Measurements from ENCODE around the gene TEAD1. TPM values are rescaled to one million over a fixed set of nuclear protein-coding genes. Genes with fewer than 3 reads are reported as not detected.

The TEAD1 gene
- total RNA-seq, 1 donor from 2014 or later: 88.1 TPM

GRCh38 chr11:12914400-12914912 lies 240.2 kb downstream of the TEAD1 start:
- Histone ChIP-seq H3K4me3 (ENCODE audit: low read depth, low read length) (no peak overlapping the region), H3K36me3 (ENCODE audit: control insufficient read depth, insufficient read depth, low read length) (no peaks in the 10 kb centered on the region), H3K27me3 (ENCODE audit: control insufficient read depth, insufficient read depth, low read length) (no peaks in the 10 kb centered on the region)
- no peak for DNase-seq (ENCODE audit: low read depth)
- TF ChIP-seq CTCF (IDR thresholded peaks at IDR 0.05; ENCODE audit: insufficient read depth, low read length, poor library complexity, severe bottlenecking): peak; percentile 82

- no peak for TF ChIP-seq CTCF (IDR thresholded peaks at IDR 0.05; ENCODE audit: insufficient read depth, low read length, poor library complexity, severe bottlenecking)
- DNase-seq (ENCODE audit: low read depth): no peak
- Histone ChIP-seq H3K27me3 (ENCODE audit: control insufficient read depth, insufficient read depth, low read length) (no peaks in the 10 kb centered on the region), H3K4me3 (ENCODE audit: low read depth, low read length) (no peak overlapping the region), H3K36me3 (ENCODE audit: control insufficient read depth, insufficient read depth, low read length) (no peaks in the 10 kb centered on the region)
These were observed 240.9 kb downstream of the TEAD1 start for GRCh38 chr11:12915093-12915492.

- no peak for TF ChIP-seq CTCF (IDR thresholded peaks at IDR 0.05; ENCODE audit: insufficient read depth, low read length, poor library complexity, severe bottlenecking)
- no peaks in the 10 kb centered on the region for H3K27me3 ChIP-seq (ENCODE audit: control insufficient read depth, insufficient read depth, low read length)
- H3K36me3 ChIP-seq (ENCODE audit: control insufficient read depth, insufficient read depth, low read length): no peaks in the 10 kb centered on the region
- no peak for DNase-seq (ENCODE audit: low read depth)
- no peak overlapping the region for H3K4me3 ChIP-seq (ENCODE audit: low read depth, low read length)
These were observed 243.6 kb downstream of the TEAD1 start for GRCh38 chr11:12917822-12918221.

GRCh38 chr11:12918667-12919066 lies 244.4 kb downstream of the TEAD1 start:
- H3K4me3 ChIP-seq (ENCODE audit: low read depth, low read length): no peak overlapping the region
- no peaks in the 10 kb centered on the region for H3K27me3 ChIP-seq (ENCODE audit: control insufficient read depth, insufficient read depth, low read length)
- DNase-seq (ENCODE audit: low read depth): no peak
- no peaks in the 10 kb centered on the region for H3K36me3 ChIP-seq (ENCODE audit: control insufficient read depth, insufficient read depth, low read length)
- TF ChIP-seq CTCF (IDR thresholded peaks at IDR 0.05; ENCODE audit: insufficient read depth, low read length, poor library complexity, severe bottlenecking): no peak

- H3K27me3 ChIP-seq (ENCODE audit: control insufficient read depth, insufficient read depth, low read length): no peaks in the 10 kb centered on the region
- no peak for DNase-seq (ENCODE audit: low read depth)
- H3K36me3 ChIP-seq (ENCODE audit: control insufficient read depth, insufficient read depth, low read length): no peaks in the 10 kb centered on the region
- no peak for TF ChIP-seq CTCF (IDR thresholded peaks at IDR 0.05; ENCODE audit: insufficient read depth, low read length, poor library complexity, severe bottlenecking)
- H3K4me3 ChIP-seq (ENCODE audit: low read depth, low read length): no peak overlapping the region
These were observed 248.2 kb downstream of the TEAD1 start for GRCh38 chr11:12922418-12922817.

GRCh38 chr11:12922980-12923507 lies 248.8 kb downstream of the TEAD1 start:
- no peak for DNase-seq (ENCODE audit: low read depth)
- H3K27me3 ChIP-seq (ENCODE audit: control insufficient read depth, insufficient read depth, low read length): no peaks in the 10 kb centered on the region
- no peaks in the 10 kb centered on the region for H3K36me3 ChIP-seq (ENCODE audit: control insufficient read depth, insufficient read depth, low read length)
- TF ChIP-seq CTCF (IDR thresholded peaks at IDR 0.05; ENCODE audit: insufficient read depth, low read length, poor library complexity, severe bottlenecking): no peak
- no peak overlapping the region for H3K4me3 ChIP-seq (ENCODE audit: low read depth, low read length)
